GM12878 (cell line): ENCODE data around the gene NTF4. TPM values are rescaled to one million over a fixed set of nuclear protein-coding genes. Genes with fewer than 3 reads are reported as not detected.

Experiments used
- ATAC-seq: fragments of 200-7000 bp; cut with Tn5 transposase; 3 replicates; pipeline ENCODE4 v1.9.1; 2020; ENCODE audit warnings: mild to moderate bottlenecking, moderate library complexity
- BruUV-seq: library from RNA; stranded (reverse); fragments of 400-500 nt; replicated peaks from 2 replicates; lab custom pipeline; 2021; lab: Mats Ljungman, UMichigan
- CTCF ChIA-PET: fragments of 300-600 bp; sonication (Branson Sonifier 250); formaldehyde crosslinking; extraction: SDS; loops from one replicate; lab custom pipeline; 2021; ENCODE audit warnings: inconsistent platforms; lab: Yijun Ruan, JAX
- POLR2A ChIA-PET: fragments of 350-600 bp; formaldehyde crosslinking; extraction: SDS; loops from one replicate; lab custom pipeline; 2021; ENCODE audit warnings: inconsistent platforms; lab: Charles Lee
- RAD21 ChIA-PET: fragments of 300-600 bp; sonication (Branson Sonifier 250); formaldehyde crosslinking; loops from one replicate; lab custom pipeline; 2023; ENCODE audit warnings: antibody characterized with exemption; ENCODE audit not compliant: unreplicated experiment; lab: Charles Lee
- SMC1A ChIA-PET: fragments of 300-600 bp; sonication (Branson Sonifier 250); formaldehyde crosslinking; loops from one replicate; lab custom pipeline; 2023; ENCODE audit not compliant: unreplicated experiment, uncharacterized antibody; lab: Charles Lee
- DNase-seq: peaks from one replicate; pipeline ENCODE4 v3.0.0-alpha.2; 2011; ENCODE audit warnings: low read depth, low spot score
- FAIRE-seq: peaks from 3 replicates; lab custom pipeline; 2011; peaks lifted over from hg19 to GRCh38; lab: Jason Lieb, UNC
- H2AFZ ChIP-seq: 2 replicates; pipeline ENCODE4 v1.6.0; 2011; ENCODE audit warnings: low read depth, low read length, control low read depth; ENCODE audit not compliant: control insufficient read depth
- H3K27ac ChIP-seq: 2 replicates; pipeline ENCODE4 v1.5.1; 2011; ENCODE audit warnings: control low read depth; ENCODE audit not compliant: control insufficient read depth, insufficient read depth
- H3K27me3 ChIP-seq, 2 experiments: replicated peaks in 1 of 2; 2 replicates each; pipeline versions ENCODE4 v1.6.0 to v1.6.1; 2011; ENCODE audit warnings: low read length in 1 of 2; ENCODE audit not compliant: control insufficient read depth in 2 of 2, insufficient read depth in 2 of 2
- H3K36me3 ChIP-seq, 2 experiments: 2 replicates each; pipeline ENCODE4 v1.5.1; 2011; ENCODE audit warnings: low read length in 1 of 2; ENCODE audit not compliant: control insufficient read depth in 2 of 2, insufficient read depth in 2 of 2
- H3K4me1 ChIP-seq: 2 replicates; pipeline ENCODE4 v1.6.1; 2011; ENCODE audit warnings: mild to moderate bottlenecking, low read length, moderate library complexity, mixed read lengths; ENCODE audit not compliant: control insufficient read depth, insufficient read depth
- H3K4me2 ChIP-seq: 2 replicates; pipeline ENCODE4 v1.6.0; 2011; ENCODE audit warnings: control low read depth; ENCODE audit not compliant: control insufficient read depth, insufficient read depth
- H3K4me3 ChIP-seq: fragments of 200-600 bp; sonication (generic); 2 replicates; pipeline ENCODE4 v1.5.1; 2016
- H3K79me2 ChIP-seq: 2 replicates; pipeline ENCODE4 v1.6.0; 2011; ENCODE audit warnings: low read length; ENCODE audit not compliant: control insufficient read depth, insufficient read depth
- H3K9ac ChIP-seq: 2 replicates; pipeline ENCODE4 v1.8.0; 2011; ENCODE audit warnings: low read length, control low read depth, mixed read lengths; ENCODE audit not compliant: control insufficient read depth, insufficient read depth
- H3K9me3 ChIP-seq: replicated peaks from 3 replicates; pipeline ENCODE4 v1.5.1; 2011; ENCODE audit warnings: mild to moderate bottlenecking, low read length; ENCODE audit not compliant: control insufficient read depth, insufficient read depth
- H4K20me1 ChIP-seq: 2 replicates; pipeline ENCODE4 v1.6.0; 2011; ENCODE audit not compliant: control insufficient read depth, insufficient read depth
- BCL11A ChIP-seq: IDR thresholded peaks from 2 replicates; pipeline ENCODE4 v1.6.1; 2011; ENCODE audit warnings: low read depth, low read length
- BMI1 ChIP-seq: fragments of 450-650 bp; IDR thresholded peaks from 2 replicates; pipeline ENCODE4 v1.6.1; 2016; ENCODE audit warnings: mild to moderate bottlenecking, moderate library complexity, borderline replicate concordance
- CBFB ChIP-seq: IDR thresholded peaks from 2 replicates; pipeline ENCODE4 v1.6.1; 2016; ENCODE audit warnings: antibody characterized with exemption, low read depth
- CBX5 ChIP-seq: sonication (generic); IDR thresholded peaks from 2 replicates; pipeline ENCODE4 v1.6.1; 2016; ENCODE audit warnings: low read depth, moderate library complexity, mild to moderate bottlenecking, inconsistent platforms
- CREM ChIP-seq: IDR thresholded peaks from 2 replicates; pipeline ENCODE4 v1.6.1; 2014; ENCODE audit warnings: antibody characterized with exemption, low read depth
- JUNB ChIP-seq: IDR thresholded peaks from 2 replicates; pipeline ENCODE4 v1.6.1; 2016; ENCODE audit warnings: antibody characterized with exemption, mild to moderate bottlenecking
- LARP7 ChIP-seq: fragments of 450-650 bp; IDR thresholded peaks from 2 replicates; pipeline ENCODE4 v1.6.1; 2017; ENCODE audit warnings: mild to moderate bottlenecking
- PKNOX1 ChIP-seq: fragments of 450-650 bp; IDR thresholded peaks from 2 replicates; pipeline ENCODE4 v1.6.1; 2016; ENCODE audit warnings: mild to moderate bottlenecking
- POLR2AphosphoS5 ChIP-seq: IDR thresholded peaks from 2 replicates; pipeline ENCODE4 v1.6.1; 2011; ENCODE audit warnings: mild to moderate bottlenecking, low read length, inconsistent platforms
- RB1 ChIP-seq: fragments of 450-650 bp; formaldehyde crosslinking; IDR thresholded peaks from 2 replicates; pipeline ENCODE4 v1.6.1; 2017; ENCODE audit warnings: mild to moderate bottlenecking, borderline replicate concordance
- SUPT20H ChIP-seq: IDR thresholded peaks from 2 replicates; pipeline ENCODE4 v1.6.1; 2011; ENCODE audit warnings: low read depth, mild to moderate bottlenecking, low read length, moderate library complexity, borderline replicate concordance; ENCODE audit not compliant: control insufficient read depth
- USF1 ChIP-seq: IDR thresholded peaks from 2 replicates; pipeline ENCODE4 v1.6.1; 2011; ENCODE audit warnings: borderline replicate concordance, low read depth, mild to moderate bottlenecking, moderate library complexity, mixed read lengths, low read length; ENCODE audit not compliant: insufficient read depth; ENCODE audit errors: extremely low read length
- WGBS: methylation state at CpG from one replicate; pipeline ENCODE4 v1.1.6; 2016; ENCODE audit warnings: low lambda C conversion rate; ENCODE audit not compliant: insufficient replicate concordance, insufficient coverage; ENCODE audit errors: missing lambda C conversion rate; 5-methylcytosine and 5-hydroxymethylcytosine counted together
- in situ Hi-C: fragments of 300-500 bp; cut with MboI; formaldehyde crosslinking; loops from 9 replicates; pipeline ENCODE4 v1.14.3; 2018; ENCODE audit warnings: mixed read lengths
- intact Hi-C: fragments of 100-400 bp; cut with micrococcal nuclease; formaldehyde crosslinking; loops from one replicate; pipeline ENCODE4 v1.14.2; 2022; ENCODE audit not compliant: unreplicated experiment
- polyA plus RNA-seq, 11 experiments: library from polyadenylated mRNA; depleted of rRNA in 4 of 11; unstranded in 6 of 11; stranded (reverse) in 5 of 11; fragments of >200 nt; fragmentation: Nextera tagmentation in 4 of 11; fragmentation: Illumina TruSeq in 1 of 11; extraction: Ambion mirVana in 4 of 11; extraction: Trizol in 1 of 11; gene quantifications; 1 replicate in 1 of 11; 2 replicates in 10 of 11; pipeline versions ENCODE4 v1.2.1 to v1.2.3, GENCODE V29; 2011 to 2016; ENCODE audit warnings: inconsistent platforms in 2 of 11, missing spikeins in 2 of 11, low read depth in 1 of 11
- total RNA-seq, 4 experiments: library from RNA; depleted of rRNA in 3 of 4; stranded (reverse); fragments of >200 nt in 3 of 4; fragmentation: Illumina TruSeq in 1 of 4; extraction: Trizol in 1 of 4; gene quantifications; 2 replicates each; pipeline versions ENCODE4 v1.2.1 to v1.2.3, GENCODE V29; 2013 to 2021
- TF ChIP-seq, protein P1 (sequence below): IDR thresholded peaks from 2 replicates; pipeline ENCODE4 v1.6.1; 2011; ENCODE audit warnings: mild to moderate bottlenecking, low read depth, low read length, moderate library complexity; ENCODE audit not compliant: insufficient replicate concordance
- TF ChIP-seq, protein P2 (sequence below): fragments of 150-350 bp; IDR thresholded peaks from 2 replicates; pipeline ENCODE4 v1.6.1; 2016; ENCODE audit warnings: low read depth, low read length

NTF4 gene
- total and polyA plus RNA-seq, 10 of the 15 experiments (the other 5 are each of a cell fraction or from before 2014, with no cell fraction given): not detected

DNA sequence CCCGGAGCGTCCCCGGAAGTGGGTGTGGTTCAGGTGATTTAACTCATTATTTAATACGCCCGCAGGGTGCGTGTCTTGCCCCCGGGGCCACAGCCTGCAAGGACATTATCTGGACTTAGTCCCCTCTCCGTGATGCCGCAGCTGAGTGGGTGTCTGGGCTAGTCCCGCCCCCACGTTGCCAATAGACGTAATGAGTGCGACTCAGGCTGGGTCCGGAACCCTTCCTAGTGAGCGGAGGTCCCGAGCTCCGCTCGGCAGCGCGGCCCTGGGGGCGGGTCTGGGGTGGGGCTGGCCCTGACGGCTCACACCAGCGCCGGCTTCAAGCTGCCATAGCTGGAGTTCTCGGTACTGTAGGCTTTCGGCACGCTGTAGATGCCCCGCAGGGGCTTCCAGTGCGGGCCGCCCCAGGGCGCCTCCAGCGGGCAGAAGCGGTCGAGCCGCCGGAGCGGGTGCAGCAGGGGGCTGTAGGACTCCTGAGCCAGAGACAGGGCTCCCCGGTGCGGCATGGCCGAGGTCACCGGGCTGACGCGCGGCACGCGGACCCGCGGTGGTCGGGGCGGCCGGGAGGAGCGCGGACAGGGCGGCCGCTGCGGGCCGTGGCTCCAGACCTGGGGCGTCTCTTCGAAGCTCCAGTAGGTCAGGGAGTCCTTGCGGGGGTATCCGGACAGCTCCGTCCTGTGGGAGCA, 46.8 kb downstream of the NTF4 start (continued):
- TF ChIP-seq PKNOX1 (no peak), BCL11A (no peak), CBFB (no peak), RB1 (no peak)

DNA sequence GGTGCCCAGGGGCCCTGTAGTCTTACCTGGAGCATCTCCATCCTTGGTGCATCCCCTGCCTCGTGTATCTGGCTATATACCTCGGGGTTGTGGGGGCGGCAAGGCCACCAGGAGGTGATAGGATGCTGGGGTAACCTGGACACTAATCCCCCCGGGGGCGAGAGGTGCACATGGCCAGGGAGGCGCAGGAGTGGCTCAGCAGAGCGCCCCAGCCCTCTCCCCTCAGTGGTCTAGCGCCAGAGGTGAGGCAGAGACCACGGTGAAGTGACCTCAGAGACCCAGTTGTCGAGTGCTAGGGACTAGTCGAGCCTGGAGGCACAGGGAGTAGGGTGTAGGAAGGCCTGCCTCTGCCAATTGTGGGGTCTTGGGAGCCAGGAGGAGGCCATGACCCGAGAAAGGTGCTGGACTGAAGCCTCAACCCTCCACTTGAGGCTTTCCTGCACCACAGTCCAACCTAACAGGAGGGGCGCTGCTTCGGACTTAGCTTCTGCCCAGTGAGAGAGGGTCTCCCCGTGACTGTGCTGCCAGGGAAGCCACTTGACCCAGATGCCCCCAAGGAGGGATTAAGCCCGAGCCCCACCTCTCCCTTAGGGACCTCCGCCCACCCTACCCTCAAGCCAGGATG, 47.5 kb downstream of the NTF4 start, which contains the start of gene LHB:
TSS of gene LHB (minus strand) at position 51 of the 625 bp plus-strand sequence. CDS start at position 41, 10 bp downstream.
- BruUV-seq: no TSS peak
- Histone ChIP-seq H3K4me1 (peaks cover 15% of the 10 kb centered on the region), H3K9me3 (no peaks in the 10 kb centered on the region), H3K36me3 (peaks cover 0 to 6% of the 10 kb centered on the region in 2 experiments; a peak in 2 of 4 replicates), H3K79me2 (no peaks in the 10 kb centered on the region), H2AFZ (no peak within 1 kb of the TSS), H3K27me3 (no peaks in the 10 kb centered on the region), H3K9ac (no peak within 1 kb of the TSS), H3K27ac (no peak within 1 kb of the TSS), H4K20me1 (no peaks in the 10 kb centered on the region), H3K4me2 (peak within 1 kb of the TSS; percentile 82), H3K4me3 (peak within 1 kb of the TSS; percentile 58; the same call in 1 of the 2 replicates)
- in situ Hi-C loops: no loop called here
- ChIA-PET POLR2A (no interaction called here), RAD21 (no interaction called here), SMC1A (no interaction called here), CTCF (interaction anchor here (0.8 to 3.1 kb wide), 4 partner anchors 19 to 89 kb away, joined by 3 to 14 read pairs (median 4); partner anchors contain the start of genes GYS1 and RUVBL2)
- FAIRE-seq: no peak
- WGBS: 57% methylated on average over 17 of the region's 17 CpGs
- no peak for DNase-seq
- intact Hi-C loops: no loop called here
- no peak for ATAC-seq
- TF ChIP-seq CREM (no peak), CBX5 (no peak), JUNB (no peak), SUPT20H (no peak), USF1 (no peak), PKNOX1 (no peak), POLR2AphosphoS5 (no peak), BMI1 (no peak), LARP7 (no peak)
- TF ChIP-seq, protein P1, sequence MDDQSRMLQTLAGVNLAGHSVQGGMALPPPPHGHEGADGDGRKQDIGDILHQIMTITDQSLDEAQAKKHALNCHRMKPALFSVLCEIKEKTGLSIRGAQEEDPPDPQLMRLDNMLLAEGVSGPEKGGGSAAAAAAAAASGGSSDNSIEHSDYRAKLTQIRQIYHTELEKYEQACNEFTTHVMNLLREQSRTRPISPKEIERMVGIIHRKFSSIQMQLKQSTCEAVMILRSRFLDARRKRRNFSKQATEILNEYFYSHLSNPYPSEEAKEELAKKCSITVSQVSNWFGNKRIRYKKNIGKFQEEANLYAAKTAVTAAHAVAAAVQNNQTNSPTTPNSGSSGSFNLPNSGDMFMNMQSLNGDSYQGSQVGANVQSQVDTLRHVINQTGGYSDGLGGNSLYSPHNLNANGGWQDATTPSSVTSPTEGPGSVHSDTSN: no peak
- TF ChIP-seq, protein P2, sequence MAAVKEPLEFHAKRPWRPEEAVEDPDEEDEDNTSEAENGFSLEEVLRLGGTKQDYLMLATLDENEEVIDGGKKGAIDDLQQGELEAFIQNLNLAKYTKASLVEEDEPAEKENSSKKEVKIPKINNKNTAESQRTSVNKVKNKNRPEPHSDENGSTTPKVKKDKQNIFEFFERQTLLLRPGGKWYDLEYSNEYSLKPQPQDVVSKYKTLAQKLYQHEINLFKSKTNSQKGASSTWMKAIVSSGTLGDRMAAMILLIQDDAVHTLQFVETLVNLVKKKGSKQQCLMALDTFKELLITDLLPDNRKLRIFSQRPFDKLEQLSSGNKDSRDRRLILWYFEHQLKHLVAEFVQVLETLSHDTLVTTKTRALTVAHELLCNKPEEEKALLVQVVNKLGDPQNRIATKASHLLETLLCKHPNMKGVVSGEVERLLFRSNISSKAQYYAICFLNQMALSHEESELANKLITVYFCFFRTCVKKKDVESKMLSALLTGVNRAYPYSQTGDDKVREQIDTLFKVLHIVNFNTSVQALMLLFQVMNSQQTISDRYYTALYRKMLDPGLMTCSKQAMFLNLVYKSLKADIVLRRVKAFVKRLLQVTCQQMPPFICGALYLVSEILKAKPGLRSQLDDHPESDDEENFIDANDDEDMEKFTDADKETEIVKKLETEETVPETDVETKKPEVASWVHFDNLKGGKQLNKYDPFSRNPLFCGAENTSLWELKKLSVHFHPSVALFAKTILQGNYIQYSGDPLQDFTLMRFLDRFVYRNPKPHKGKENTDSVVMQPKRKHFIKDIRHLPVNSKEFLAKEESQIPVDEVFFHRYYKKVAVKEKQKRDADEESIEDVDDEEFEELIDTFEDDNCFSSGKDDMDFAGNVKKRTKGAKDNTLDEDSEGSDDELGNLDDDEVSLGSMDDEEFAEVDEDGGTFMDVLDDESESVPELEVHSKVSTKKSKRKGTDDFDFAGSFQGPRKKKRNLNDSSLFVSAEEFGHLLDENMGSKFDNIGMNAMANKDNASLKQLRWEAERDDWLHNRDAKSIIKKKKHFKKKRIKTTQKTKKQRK: no peak
